ENCODE measurements around the gene TUBG1.
"Not testable (repeated sequence)": the region's sequence is repeated elsewhere in the genome, so short reads cannot be mapped to it uniquely, and the experiment has no call there.

- TF ChIP-seq CTCF, POLR2A (IDR thresholded peaks at IDR 0.05): not testable (repeated sequence)
These were observed 625 bp downstream of the TUBG1 start for GRCh38 chr17:42609814-42610801.
